Endothelial cell of umbilical vein (primary cell): ENCODE results near the gene LHX5.

Experiments
- EZH2 ChIP-seq: IDR thresholded peaks from 2 replicates; pipeline ENCODE4 v1.6.1; 2012; ENCODE audit warnings: borderline replicate concordance, low read depth, mild to moderate bottlenecking, moderate library complexity, low read length, inconsistent platforms; ENCODE audit not compliant: severe bottlenecking
- FOS ChIP-seq: IDR thresholded peaks from 2 replicates; pipeline ENCODE4 v1.6.1; 2011; ENCODE audit warnings: mild to moderate bottlenecking, low read length, moderate library complexity, borderline replicate concordance; ENCODE audit not compliant: insufficient read depth
- JUN ChIP-seq: IDR thresholded peaks from 2 replicates; pipeline ENCODE4 v1.6.1; 2011; ENCODE audit warnings: borderline replicate concordance, low read depth; ENCODE audit not compliant: insufficient read length, insufficient read depth
- MYC ChIP-seq: IDR thresholded peaks from one replicate; pipeline ENCODE4 v1.6.1; 2011; ENCODE audit warnings: mild to moderate bottlenecking, low read depth, low read length
- POLR2A ChIP-seq: IDR thresholded peaks from 2 replicates; pipeline ENCODE4 v1.6.1; 2012; ENCODE audit warnings: low read depth, mild to moderate bottlenecking, control low read depth, low read length
- POLR2AphosphoS5 ChIP-seq: IDR thresholded peaks from 2 replicates; pipeline ENCODE4 v1.6.1; 2012; ENCODE audit warnings: low read depth, mild to moderate bottlenecking, control low read depth, low read length, moderate library complexity; ENCODE audit not compliant: insufficient read depth
- TF ChIP-seq, protein P1 (sequence below), 2 donors: IDR thresholded peaks; 1 replicate in 1 of 2; 2 replicates in 1 of 2; pipeline ENCODE4 v1.5.1; 2011; ENCODE audit warnings: low read length in 2 of 2, mild to moderate bottlenecking in 2 of 2, moderate library complexity in 2 of 2, control low read depth in 1 of 2, inconsistent platforms in 1 of 2, low read depth in 1 of 2; ENCODE audit not compliant: insufficient read depth in 1 of 2; ENCODE audit errors: extremely low read depth in 1 of 2
- TF ChIP-seq, protein P2 (sequence below): IDR thresholded peaks from 2 replicates; pipeline ENCODE4 v1.6.1; 2011; ENCODE audit not compliant: insufficient read depth, insufficient read length

DNA sequence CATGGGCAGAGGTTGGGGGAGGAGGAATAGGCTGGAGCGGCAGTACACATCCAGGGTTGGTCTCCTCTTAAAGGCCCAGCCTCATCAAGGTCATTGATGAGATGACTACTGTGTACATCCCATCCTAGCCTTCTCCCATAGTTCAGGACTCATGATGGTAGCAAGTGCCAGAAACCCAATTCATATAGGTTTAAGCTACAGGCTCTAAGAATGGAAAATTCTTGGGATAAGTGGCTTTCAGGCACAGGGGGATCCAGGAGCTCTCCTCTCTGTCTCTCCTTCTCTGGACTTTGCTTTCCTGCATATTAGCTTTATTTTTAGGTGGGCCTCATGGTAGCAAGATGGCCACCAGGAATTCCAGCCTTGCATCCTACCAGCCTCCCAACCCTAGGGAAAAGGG lies 43.2 kb downstream of the LHX5 start:
- TF ChIP-seq, protein P1, sequence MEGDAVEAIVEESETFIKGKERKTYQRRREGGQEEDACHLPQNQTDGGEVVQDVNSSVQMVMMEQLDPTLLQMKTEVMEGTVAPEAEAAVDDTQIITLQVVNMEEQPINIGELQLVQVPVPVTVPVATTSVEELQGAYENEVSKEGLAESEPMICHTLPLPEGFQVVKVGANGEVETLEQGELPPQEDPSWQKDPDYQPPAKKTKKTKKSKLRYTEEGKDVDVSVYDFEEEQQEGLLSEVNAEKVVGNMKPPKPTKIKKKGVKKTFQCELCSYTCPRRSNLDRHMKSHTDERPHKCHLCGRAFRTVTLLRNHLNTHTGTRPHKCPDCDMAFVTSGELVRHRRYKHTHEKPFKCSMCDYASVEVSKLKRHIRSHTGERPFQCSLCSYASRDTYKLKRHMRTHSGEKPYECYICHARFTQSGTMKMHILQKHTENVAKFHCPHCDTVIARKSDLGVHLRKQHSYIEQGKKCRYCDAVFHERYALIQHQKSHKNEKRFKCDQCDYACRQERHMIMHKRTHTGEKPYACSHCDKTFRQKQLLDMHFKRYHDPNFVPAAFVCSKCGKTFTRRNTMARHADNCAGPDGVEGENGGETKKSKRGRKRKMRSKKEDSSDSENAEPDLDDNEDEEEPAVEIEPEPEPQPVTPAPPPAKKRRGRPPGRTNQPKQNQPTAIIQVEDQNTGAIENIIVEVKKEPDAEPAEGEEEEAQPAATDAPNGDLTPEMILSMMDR (IDR thresholded peaks at IDR 0.05; ENCODE audit: extremely low read depth in 1 of 2, insufficient read depth in 1 of 2, low read depth in 1 of 2, low read length in 2 of 2), result no peak
- TF ChIP-seq POLR2AphosphoS5, result no peak
- TF ChIP-seq, protein P2, sequence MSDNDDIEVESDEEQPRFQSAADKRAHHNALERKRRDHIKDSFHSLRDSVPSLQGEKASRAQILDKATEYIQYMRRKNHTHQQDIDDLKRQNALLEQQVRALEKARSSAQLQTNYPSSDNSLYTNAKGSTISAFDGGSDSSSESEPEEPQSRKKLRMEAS, result no peak
- no peak for TF ChIP-seq POLR2A
- no peak for TF ChIP-seq EZH2
- TF ChIP-seq MYC, result no peak
- no peak for TF ChIP-seq FOS
- no peak for TF ChIP-seq JUN
